Transverse colon (tissue), 4 donors: ENCODE measurements around the gene SYNE1. TPM values are rescaled to one million over a fixed set of nuclear protein-coding genes. Genes with fewer than 3 reads are reported as not detected.

ENCODE experiments used
- DNase-seq: peaks from one replicate; pipeline ENCODE4 v3.0.0-alpha.2; 2019
- H3K27ac ChIP-seq, 4 donors: fragments of 200-600 bp; sonication (generic); 2 replicates each; pipeline ENCODE4 v1.5.1; 2016 to 2018; ENCODE audit warnings: inconsistent platforms in 4 of 4
- H3K27me3 ChIP-seq: fragments of 200-600 bp; sonication (generic); 2 replicates; pipeline ENCODE4 v1.5.1; 2017; ENCODE audit warnings: inconsistent platforms
- H3K36me3 ChIP-seq, 4 donors: fragments of 200-600 bp; sonication (generic); 2 replicates each; pipeline ENCODE4 v1.5.1; 2017 to 2019; ENCODE audit warnings: inconsistent platforms in 4 of 4
- H3K4me1 ChIP-seq, 4 donors: fragments of 200-600 bp; sonication (generic); 2 replicates each; pipeline ENCODE4 v1.5.1; 2017 to 2020; ENCODE audit warnings: inconsistent platforms in 4 of 4
- H3K4me3 ChIP-seq, 4 donors: fragments of 200-600 bp; sonication (generic); 1 replicate in 1 of 4; 2 replicates in 3 of 4; pipeline versions ENCODE4 v1.5.1 to v1.6.1; 2017 to 2019; ENCODE audit warnings: inconsistent platforms in 4 of 4
- H3K9me3 ChIP-seq, 2 donors: fragments of 200-600 bp; sonication (generic); 2 replicates each; pipeline ENCODE4 v1.5.1; 2017 to 2019; ENCODE audit warnings: inconsistent platforms in 2 of 2
- EP300 ChIP-seq: sonication (generic); formaldehyde crosslinking; IDR thresholded peaks from one replicate; pipeline ENCODE4 v1.6.1; 2017; ENCODE audit warnings: antibody characterized with exemption, low read depth
- POLR2A ChIP-seq: fragments of 450-650 bp; IDR thresholded peaks from one replicate; pipeline ENCODE4 v1.6.1; 2016; ENCODE audit warnings: antibody characterized with exemption, mild to moderate bottlenecking, moderate library complexity
- POLR2AphosphoS5 ChIP-seq, 3 donors: sonication (generic); formaldehyde crosslinking; IDR thresholded peaks; one replicate each; pipeline ENCODE4 v1.6.1; 2016; ENCODE audit warnings: antibody characterized with exemption in 3 of 3
- WGBS, 2 donors: methylation state at CpG; one replicate each; pipeline ENCODE4 v1.1.5; 2018; ENCODE audit warnings: low coverage in 1 of 2; 5-methylcytosine and 5-hydroxymethylcytosine counted together
- in situ Hi-C, 4 donors: fragments of 200-750 bp; cut with MboI; loops; one replicate each; pipeline versions ENCODE4 v1.15.0 to v1.15.1; 2017; ENCODE audit warnings: low sequenced_read_pairs in 3 of 4, low pct_ligation_motif_present in 1 of 4, low pct_unique_long_range_greater_than_20kb in 1 of 4
- intact Hi-C: fragments of 100-400 bp; cut with DNase I; formaldehyde crosslinking; loops from one replicate; pipeline ENCODE4 v1.15.1; 2023; ENCODE audit warnings: low total_unique reads
- total RNA-seq, 4 donors: library from RNA; depleted of rRNA; stranded (reverse); fragments of >200 nt; gene quantifications; one replicate each; pipeline ENCODE4 v1.1.0, GENCODE V29; 2016
- TF ChIP-seq, protein P1 (sequence below), 5 experiments: fragments of 200-600 bp in 3 of 5; fragments of 450-650 bp in 2 of 5; sonication (generic) in 3 of 5; IDR thresholded peaks; 1 replicate in 2 of 5; 2 replicates in 3 of 5; pipeline ENCODE4 v1.5.1; 2016 to 2017; ENCODE audit warnings: antibody characterized with exemption in 5 of 5, inconsistent platforms in 3 of 5, mild to moderate bottlenecking in 2 of 5, moderate library complexity in 1 of 5

Gene SYNE1
- total RNA-seq, 4 donors from 2014 or later = 31.4 to 87.2 (median 59.7) TPM

DNA sequence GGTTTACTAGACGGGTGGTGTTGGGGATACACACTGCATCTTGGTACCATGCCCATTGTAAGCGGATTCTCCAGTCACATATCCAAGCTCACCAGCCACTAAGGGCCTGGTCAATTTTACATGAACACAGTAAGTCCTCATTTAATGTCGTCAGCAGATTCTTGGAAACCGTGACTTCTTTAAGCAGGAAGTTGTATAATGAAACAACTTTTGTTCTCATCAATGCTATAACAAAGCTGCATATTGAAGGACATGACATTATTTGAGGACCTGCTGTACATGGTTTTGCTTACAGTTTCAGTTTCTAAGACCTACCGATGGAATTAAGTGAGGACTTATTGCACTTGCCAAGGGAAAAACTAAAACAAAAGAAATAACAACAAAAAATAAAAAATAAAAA lies 295.6 kb downstream of the SYNE1 start:
- peaks cover 0 to 7% (median 0%) of the 10 kb centered on the region in 4 donors for H3K36me3 ChIP-seq
- no peak for DNase-seq
- intact Hi-C loops (no loop called here), in situ Hi-C loops (no loop called here)
- no peaks in the 10 kb centered on the region for H3K9me3 ChIP-seq
- TF ChIP-seq EP300 (no peak), POLR2A (no peak), POLR2AphosphoS5 (IDR thresholded peaks at IDR 0.05) (no peak)
- TF ChIP-seq, protein P1, sequence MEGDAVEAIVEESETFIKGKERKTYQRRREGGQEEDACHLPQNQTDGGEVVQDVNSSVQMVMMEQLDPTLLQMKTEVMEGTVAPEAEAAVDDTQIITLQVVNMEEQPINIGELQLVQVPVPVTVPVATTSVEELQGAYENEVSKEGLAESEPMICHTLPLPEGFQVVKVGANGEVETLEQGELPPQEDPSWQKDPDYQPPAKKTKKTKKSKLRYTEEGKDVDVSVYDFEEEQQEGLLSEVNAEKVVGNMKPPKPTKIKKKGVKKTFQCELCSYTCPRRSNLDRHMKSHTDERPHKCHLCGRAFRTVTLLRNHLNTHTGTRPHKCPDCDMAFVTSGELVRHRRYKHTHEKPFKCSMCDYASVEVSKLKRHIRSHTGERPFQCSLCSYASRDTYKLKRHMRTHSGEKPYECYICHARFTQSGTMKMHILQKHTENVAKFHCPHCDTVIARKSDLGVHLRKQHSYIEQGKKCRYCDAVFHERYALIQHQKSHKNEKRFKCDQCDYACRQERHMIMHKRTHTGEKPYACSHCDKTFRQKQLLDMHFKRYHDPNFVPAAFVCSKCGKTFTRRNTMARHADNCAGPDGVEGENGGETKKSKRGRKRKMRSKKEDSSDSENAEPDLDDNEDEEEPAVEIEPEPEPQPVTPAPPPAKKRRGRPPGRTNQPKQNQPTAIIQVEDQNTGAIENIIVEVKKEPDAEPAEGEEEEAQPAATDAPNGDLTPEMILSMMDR (IDR thresholded peaks at IDR 0.05) = no peak
- H3K27me3 ChIP-seq = no peaks in the 10 kb centered on the region
- H3K4me1 ChIP-seq = no peaks in the 10 kb centered on the region
- no peak overlapping the region for H3K4me3 ChIP-seq
- H3K27ac ChIP-seq = no peak overlapping the region
- 63 to 64% methylated on average over 4 to 5 of the region's 5 CpGs for WGBS, 2 donors

- DNase-seq = peak; percentile 62
- H3K9me3 ChIP-seq = no peaks in the 10 kb centered on the region
- H3K36me3 ChIP-seq = no peaks in the 10 kb centered on the region
- H3K27ac ChIP-seq = no peak overlapping the region
- no peak overlapping the region for H3K4me3 ChIP-seq
- no peaks in the 10 kb centered on the region for H3K4me1 ChIP-seq
- no peaks in the 10 kb centered on the region for H3K27me3 ChIP-seq
- no peak for TF ChIP-seq POLR2A
- TF ChIP-seq, protein P1 (IDR thresholded peaks at IDR 0.05) = peak; percentile 68 to 92 (median 87)
- no peak for TF ChIP-seq POLR2AphosphoS5 (IDR thresholded peaks at IDR 0.05)
- in situ Hi-C loops (no loop called here), intact Hi-C loops (no loop called here)
- 44 to 45% methylated on average over 10 of the region's 10 CpGs for WGBS, 2 donors
Measured at GRCh38 chr6:152338335-152339125, 298.6 kb downstream of the SYNE1 start.

- DNase-seq = no peak
- H3K4me3 ChIP-seq = no peak overlapping the region
- no peaks in the 10 kb centered on the region for H3K9me3 ChIP-seq
- no peaks in the 10 kb centered on the region for H3K36me3 ChIP-seq
- no peaks in the 10 kb centered on the region for H3K27me3 ChIP-seq
- TF ChIP-seq, protein P1 (IDR thresholded peaks at IDR 0.05) = no peak
- TF ChIP-seq POLR2A (no peak), POLR2AphosphoS5 (IDR thresholded peaks at IDR 0.05) (no peak), EP300 (no peak)
- intact Hi-C loops (no loop called here), in situ Hi-C loops (no loop called here)
- H3K27ac ChIP-seq = no peak overlapping the region
- 97 to 100% methylated on average over 1 to 4 of the region's 4 CpGs for WGBS, 2 donors
- H3K4me1 ChIP-seq = no peaks in the 10 kb centered on the region
Measured at GRCh38 chr6:152334555-152334954, 302.6 kb downstream of the SYNE1 start.

DNA sequence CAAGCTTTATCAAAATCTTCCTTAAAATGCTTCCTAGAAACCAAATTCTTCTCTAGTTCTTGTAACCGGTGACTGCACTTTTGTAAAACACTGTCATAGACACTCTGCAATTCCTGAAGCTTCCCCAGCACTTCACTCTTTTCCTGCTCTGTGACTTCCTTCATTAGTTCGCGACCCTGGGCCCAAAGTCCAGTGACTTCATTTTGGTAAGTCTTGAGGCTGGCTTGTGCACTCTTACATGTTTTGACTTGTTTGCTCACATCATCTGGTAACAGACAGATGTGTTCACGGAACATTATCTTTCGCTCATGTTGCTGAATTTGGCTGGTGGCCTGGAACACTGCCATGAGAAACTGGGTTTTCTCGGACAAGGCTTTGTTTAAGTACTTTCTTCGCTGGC lies 306.2 kb downstream of the SYNE1 start:
- TF ChIP-seq POLR2A (no peak), EP300 (no peak), POLR2AphosphoS5 (IDR thresholded peaks at IDR 0.05) (no peak)
- TF ChIP-seq, protein P1 (IDR thresholded peaks at IDR 0.05) = no peak
- no peaks in the 10 kb centered on the region for H3K4me1 ChIP-seq
- no peaks in the 10 kb centered on the region for H3K27me3 ChIP-seq
- in situ Hi-C loops = no loop called here
- WGBS, 2 donors = 92 to 93% methylated on average over 3 to 7 of the region's 7 CpGs
- H3K4me3 ChIP-seq = no peak overlapping the region
- DNase-seq = no peak
- no peaks in the 10 kb centered on the region for H3K9me3 ChIP-seq
- no peaks in the 10 kb centered on the region for H3K36me3 ChIP-seq
- H3K27ac ChIP-seq = no peak overlapping the region
- intact Hi-C loops = no loop called here
